GM18867 (cell line): ENCODE measurements around the gene RDH13.
"Not testable (repeated sequence)": the region's sequence is repeated elsewhere in the genome, so short reads cannot be mapped to it uniquely, and the experiment has no call there.

Experiments
- ATAC-seq: cut with Tn5 transposase; IDR thresholded peaks from one replicate; pipeline ENCODE4 v1.9.1; 2021; ENCODE audit warnings: mild to moderate bottlenecking, moderate library complexity; ENCODE audit not compliant: unreplicated experiment

Gene RDH13

DNA sequence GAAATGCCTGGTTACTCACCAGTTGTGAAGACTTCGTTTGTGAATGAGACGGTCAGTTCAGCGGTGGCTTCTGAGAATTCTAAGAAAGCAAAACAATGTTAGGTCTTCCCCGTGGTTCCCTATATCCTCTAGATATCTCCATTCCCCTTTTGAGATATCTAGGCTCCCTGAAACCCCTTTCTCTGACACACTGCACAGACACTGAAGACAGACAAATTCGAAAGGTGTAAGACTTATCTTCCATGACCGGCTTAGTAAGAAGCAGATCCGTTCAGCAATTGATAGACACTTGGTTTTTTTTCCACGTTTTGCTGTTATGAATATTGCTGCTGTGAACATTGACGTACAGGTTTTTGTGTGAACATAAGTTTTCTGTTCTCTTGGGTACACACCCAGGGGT lies 44.3 kb downstream of the RDH13 start:
- no peak for ATAC-seq

DNA sequence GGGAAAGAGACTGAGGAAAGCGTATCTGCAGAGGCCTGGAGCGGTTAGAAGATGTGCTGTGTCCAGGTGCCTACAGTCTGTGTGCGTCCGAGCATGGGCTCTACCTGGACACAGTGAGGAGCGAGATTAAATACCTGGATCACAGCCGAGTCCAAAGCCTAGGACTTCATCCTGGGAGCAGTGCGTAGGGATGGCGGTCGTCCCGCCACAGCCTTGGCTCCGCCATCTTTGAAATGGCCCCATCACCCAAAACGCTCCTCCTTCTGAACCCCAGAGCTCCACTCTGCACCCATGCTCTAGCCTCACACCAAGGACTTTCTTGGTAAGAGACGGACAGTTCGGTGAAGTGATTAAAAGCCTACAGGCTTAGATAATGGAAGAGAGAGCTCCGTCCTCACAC lies 44.7 kb downstream of the RDH13 start:
- ATAC-seq = no peak

DNA sequence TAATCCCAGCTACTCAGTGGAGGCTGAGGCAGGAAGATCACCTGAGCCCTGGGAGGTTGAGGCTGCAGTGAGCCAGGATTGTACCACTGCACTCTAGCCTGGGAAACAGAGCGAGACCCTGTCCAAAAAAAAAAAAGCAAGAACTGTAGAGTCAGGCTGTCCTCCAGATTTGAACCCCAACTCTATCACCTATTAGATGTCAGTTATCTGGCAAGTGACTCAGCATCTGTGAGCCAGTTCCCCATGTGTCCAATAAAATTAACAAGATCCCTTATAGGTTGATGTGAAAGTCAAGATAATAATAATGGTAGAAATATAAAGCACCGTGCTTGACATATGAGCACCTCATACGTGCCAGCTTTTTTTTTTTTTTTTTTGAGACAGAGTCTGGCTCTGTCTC lies 46.9 kb downstream of the RDH13 start:
- no peak for ATAC-seq

DNA sequence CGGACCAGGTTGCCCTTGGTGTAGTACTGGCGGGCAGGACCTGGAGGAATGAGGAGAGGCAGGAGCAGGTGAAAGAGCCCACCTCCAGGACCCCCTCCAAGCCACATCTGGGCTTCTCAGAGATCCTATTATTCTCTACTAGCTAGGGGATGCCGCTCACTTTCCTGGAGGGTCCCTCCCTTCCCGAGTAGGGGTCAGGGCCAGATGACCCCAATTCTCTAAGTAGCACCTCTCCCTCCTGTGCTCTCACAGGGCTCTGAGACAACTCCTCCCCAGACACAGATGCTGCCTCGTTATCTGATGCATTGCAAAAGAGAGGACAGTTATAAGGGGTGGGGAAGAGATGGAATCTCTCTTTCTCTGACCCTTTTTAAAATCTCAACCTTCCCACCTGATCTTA lies 47.8 kb downstream of the RDH13 start:
- ATAC-seq = no peak

DNA sequence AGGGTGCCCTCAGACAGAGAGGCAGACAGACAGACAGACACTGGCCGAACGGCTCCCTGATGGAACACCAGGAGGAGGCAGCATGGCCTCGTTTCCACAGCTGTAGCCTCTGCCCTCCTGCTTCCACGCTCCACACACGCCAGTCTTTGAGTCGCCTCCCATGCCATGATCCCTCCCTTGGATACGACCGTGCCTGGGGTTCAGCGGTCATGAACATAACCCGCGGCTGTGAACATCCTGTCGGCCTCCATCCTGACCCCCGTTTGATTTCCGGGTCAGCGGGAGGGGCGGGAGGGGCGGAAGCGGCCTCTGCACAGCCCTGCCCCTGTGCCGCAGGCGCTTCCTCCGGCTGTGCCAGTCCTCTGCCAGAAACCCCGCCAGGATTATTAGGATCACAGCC lies 48.2 kb downstream of the RDH13 start:
- ATAC-seq = no peak

DNA sequence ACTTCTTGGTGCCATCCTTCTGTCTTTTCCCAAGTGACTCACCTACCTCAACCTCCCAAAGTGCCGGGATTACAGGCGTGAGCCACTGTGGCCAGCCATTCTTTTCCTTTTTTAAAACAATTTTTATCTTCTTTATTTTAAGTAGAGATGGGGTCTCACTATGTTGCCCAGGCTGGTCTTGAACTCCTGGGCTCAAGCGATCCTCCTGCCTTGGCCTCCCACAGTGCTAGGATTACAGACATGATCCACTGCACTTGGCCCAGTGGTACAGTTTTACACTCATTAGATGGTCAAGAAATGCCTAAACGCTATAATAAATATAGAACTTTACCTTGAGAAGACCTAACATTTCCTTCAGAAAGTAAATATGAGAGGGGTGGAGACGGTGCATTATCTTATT lies 49.4 kb downstream of the RDH13 start:
- no peak for ATAC-seq

DNA sequence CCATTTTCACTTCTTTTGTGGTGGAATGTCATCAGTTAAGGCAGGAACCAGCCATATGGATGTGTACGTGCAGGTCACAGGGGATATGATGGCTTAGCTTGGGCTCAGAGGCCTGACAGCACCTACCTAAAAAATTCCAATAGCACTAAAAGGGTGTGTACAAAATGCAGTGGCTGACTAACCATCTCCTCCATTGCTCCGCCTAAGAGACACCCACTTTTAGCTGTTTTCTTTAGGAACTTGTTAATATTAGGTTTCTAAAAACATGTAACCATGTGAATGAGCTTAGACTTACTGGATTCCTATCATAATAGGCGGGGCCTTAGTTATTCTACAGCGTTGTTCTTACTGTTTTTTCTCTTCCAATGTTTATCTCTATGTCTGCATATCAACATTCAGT lies 50.6 kb downstream of the RDH13 start:
- no peak for ATAC-seq

DNA sequence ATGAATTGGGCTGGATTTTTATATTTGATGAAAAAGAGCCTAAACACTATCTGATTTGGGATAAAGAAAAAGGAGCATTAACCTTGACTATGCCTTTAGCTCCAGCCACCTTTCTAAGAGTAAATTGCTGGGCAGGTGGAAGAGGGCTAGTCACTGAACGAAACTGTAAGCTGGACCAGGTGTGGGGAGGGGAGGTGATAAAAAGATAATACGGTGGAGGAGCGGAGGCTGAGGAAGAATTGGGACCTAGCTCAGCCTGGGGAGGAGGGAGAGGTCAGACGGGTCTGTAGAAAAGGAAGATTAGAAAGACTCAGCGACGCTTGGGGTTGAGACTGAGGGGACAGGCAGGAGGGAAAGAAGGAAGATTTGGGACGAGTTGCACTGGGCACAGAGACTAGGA lies 52.4 kb downstream of the RDH13 start:
- not testable (repeated sequence) for ATAC-seq

DNA sequence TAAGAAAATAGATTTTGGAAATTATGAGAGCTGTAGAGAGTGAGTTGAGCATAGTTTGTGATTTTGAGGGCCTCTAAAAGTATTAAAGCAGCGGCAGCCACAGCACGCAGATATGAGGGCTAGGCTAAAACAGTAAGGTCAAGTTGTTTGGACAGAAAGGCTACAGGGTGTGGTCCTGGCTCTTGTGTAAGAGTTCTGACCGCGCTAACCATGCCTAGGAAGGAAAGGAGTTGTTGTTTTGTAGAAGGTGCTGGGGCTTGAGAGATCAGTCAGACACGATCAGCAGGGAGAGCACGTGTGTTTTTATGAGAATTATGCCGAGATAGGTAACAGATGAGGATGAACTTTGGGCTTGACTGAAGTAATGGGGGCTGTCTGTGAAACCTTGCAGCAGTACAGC lies 54.2 kb downstream of the RDH13 start:
- not testable (repeated sequence) for ATAC-seq

DNA sequence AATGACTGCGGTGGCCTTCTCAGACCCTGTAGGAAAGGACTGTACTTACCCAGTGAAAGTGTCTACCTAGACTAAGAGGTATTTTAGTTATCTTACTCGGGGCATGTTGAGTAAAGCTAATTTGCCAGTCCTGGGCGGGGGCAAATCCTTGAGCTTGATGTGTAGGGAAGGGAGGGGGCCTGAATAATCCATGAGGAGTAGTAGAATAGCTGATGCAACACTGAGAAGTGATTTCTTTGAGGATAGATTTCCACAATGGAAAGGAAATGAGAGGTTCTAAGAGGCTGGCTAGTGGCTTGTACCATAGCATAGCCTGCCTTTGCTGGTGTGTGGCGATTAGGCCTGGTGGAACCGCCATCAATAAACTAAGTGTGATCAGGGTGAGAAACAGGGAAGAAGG lies 54.8 kb downstream of the RDH13 start:
- ATAC-seq = not testable (repeated sequence)

DNA sequence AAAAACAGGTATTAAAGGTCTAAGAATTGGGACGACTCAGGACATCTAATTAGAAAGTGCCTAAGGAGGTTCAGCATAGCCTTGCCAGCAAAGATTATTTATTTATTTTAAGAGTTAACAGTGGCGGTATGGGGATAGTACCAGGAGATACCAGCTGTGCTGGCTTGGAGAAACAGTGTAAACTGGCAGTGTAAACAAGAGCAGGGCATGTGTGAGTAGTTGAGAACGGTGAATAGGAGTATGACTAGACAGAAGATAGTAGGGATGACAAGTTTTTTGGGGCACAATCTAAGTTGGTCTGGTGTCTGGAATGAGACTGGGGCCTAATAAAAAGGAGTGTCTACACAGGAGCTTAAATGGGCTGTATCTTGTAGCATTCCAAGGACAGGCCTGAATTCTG lies 55.4 kb downstream of the RDH13 start:
- ATAC-seq = not testable (repeated sequence)

DNA sequence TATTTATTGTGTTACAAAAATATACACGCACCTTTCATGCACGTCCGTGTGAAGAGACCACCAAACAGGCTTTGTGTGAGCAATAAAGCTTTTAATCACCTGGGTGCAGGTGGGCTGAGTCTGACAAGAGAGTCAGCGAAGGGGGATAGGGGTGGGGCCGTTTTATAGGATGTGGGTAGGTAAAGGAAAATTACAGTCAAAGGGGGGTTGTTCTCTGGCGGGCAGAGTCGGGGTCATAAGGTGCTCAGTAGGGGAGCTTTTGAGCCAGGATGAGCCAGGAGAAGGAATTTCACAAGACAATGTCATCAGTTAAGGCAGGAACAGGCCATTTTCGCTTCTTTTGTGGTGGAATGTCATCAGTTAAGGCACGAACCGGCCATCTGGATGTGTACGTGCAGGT lies 56.2 kb downstream of the RDH13 start:
- ATAC-seq = not testable (repeated sequence)

DNA sequence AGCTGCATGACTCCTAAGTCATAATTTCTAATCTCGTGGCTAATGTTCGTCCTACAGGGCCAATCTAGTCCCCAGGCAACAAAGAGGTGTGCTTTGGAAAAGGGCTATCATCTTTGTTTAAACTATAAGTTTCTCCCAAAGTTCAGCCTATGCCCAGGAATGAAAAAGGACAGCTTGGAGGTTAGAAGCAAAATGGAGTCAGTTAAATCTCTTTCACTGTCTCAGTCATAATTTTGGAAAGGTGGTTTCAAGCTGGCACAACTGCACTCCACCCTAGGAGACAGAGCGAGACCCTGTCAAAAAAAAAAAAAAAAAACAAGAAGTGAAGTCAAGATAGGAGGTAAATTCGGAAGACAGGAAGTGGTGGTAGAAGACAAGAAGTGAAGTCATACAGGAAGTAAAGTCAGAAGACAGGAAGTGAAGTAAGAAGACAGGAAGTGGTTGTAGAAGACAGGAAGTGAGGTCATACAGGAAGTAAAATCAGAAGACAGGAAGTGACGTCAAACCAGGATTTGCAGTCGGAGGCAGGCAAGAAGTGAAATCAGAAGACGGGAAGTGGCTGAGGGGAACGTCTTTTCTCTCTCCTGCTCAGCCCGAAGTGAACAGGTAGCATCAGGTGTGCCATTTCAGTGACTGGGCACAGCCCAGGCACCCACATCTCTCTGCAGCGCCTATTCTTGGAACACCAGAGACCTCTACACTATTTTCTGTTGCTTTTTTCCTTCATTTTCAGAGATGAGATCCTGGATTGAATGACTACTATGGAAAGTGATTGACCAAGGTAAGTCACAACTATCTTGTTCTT lies 57.1 kb downstream of the RDH13 start:
- no peak for ATAC-seq

DNA sequence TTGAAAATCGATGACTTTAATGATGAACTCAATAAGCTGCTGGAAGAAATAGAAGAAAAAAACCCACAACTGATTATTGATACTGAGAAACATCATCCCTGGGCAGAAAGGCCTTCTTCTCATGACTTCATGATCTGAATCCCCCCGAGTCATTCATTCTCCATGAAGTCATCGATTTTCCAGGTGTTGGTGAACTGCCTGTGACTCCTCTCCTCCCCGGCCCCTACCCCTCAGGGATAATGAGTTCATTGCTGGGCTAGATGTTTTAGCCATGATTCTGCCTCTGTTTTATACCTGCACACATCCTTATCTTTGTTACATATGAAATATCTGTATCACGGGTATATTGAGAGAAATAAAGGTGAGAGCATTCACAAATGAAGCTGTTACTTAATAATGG lies 62.2 kb downstream of the RDH13 start:
- no peak for ATAC-seq

DNA sequence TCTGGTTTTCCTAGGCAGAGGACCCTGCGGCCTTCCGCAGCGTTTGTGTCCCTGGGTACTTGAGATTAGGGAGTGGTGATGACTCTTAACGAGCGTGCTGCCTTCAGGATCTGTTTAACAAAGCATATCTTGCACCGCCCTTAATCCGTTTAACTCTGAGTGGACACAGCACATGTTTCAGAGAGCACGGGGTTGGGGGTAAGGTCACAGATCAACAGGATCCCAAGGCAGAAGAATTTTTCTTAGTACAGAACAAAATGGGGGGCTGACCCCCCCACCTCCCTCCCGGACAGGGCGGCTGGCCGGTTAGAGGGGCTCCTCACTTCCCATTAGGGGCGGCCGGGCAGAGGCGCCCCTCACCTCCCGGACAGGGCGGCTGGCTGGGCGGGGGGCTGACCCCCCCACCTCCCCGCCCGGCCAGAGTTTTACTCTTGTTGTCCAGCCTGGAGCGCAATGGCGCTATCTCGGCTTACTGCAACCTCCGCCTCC lies 64.2 kb downstream of the RDH13 start:
- not testable (repeated sequence) for ATAC-seq

DNA sequence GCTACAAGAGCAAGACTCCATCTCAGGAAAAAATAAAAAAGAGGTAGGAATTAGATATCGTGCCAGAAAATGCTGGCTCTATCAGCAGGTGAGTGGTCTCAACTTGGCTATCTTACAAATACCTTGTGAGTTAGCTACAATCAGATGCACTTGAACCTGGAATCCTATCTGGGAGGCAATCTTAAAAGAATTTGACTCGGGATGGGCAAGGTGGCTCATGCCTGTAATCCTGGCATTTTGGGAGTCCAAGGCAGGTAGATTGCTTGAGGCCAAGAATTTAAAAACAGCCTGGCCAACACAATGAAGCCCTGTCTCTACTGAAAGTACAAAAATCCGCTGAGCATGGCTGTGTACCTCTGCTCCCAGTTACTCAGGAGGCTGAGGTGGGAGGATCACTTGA lies 67.4 kb downstream of the RDH13 start:
- ATAC-seq = no peak
